ENCODE data around the gene MCTP2. TPM values are rescaled to one million over a fixed set of nuclear protein-coding genes. Genes with fewer than 3 reads are reported as not detected.

Gene MCTP2
- total and polyA plus RNA-seq, 2 of the 13 experiments (the other 11 are each of a cell fraction or from before 2014, with no cell fraction given) = 5.1 to 8.6 TPM

DNA sequence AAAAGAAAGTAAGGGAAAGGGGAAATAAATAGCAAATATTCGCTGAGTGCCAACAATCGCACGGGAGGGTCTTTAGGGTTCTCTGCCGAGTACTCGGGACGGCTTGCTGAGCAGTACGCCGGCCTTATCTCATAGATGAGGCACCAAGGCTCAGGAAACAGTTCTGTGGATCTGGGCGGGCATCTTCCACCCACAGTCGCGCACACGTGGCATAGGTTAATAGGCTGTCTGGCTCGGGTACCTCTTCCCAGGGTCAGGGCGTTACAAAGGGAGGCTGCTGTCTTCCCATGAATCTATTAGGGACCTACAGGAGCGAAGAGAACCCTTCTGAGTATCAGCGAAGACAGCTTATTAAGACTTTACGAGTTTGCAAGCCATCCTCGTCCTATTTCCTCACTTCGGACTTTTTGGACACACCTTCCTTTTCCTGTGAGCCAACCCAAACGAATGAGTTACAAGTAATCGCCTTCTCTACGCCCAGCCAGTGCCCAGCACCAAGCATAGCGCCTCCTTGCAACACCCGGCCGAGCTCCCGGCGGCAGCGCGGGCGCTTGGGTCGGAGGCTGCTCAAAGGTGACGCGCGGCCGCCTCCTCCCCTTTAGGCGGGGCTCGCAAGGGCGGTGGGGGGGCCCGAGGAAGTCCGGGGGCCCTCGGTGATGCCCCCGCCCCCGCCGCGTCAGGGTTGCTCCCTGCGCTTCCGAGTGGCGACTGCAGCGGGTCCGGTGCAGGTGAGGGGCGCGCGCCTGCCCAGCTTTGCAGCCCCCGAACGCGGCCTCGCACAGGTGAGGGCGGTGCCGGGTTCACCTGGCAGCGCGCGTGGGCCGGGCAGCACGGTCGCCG lies at the start of gene MCTP2 (continued):
- TF ChIP-seq, protein P1, sequence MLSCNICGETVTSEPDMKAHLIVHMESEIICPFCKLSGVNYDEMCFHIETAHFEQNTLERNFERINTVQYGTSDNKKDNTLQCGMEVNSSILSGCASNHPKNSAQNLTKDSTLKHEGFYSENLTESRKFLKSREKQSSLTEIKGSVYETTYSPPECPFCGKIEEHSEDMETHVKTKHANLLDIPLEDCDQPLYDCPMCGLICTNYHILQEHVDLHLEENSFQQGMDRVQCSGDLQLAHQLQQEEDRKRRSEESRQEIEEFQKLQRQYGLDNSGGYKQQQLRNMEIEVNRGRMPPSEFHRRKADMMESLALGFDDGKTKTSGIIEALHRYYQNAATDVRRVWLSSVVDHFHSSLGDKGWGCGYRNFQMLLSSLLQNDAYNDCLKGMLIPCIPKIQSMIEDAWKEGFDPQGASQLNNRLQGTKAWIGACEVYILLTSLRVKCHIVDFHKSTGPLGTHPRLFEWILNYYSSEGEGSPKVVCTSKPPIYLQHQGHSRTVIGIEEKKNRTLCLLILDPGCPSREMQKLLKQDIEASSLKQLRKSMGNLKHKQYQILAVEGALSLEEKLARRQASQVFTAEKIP (CRISPR knock-in tag; IDR thresholded peaks at IDR 0.05; ENCODE audit: borderline replicate concordance) = no peak
- no peak for TF ChIP-seq ZNF530 (CRISPR knock-in tag; IDR thresholded peaks at IDR 0.05; ENCODE audit: low read depth)
- peak; percentile 16 for TF ChIP-seq YY1 (IDR thresholded peaks at IDR 0.05; ENCODE audit: insufficient read depth, insufficient replicate concordance, low read depth, low read length)
- TF ChIP-seq, protein P2, sequence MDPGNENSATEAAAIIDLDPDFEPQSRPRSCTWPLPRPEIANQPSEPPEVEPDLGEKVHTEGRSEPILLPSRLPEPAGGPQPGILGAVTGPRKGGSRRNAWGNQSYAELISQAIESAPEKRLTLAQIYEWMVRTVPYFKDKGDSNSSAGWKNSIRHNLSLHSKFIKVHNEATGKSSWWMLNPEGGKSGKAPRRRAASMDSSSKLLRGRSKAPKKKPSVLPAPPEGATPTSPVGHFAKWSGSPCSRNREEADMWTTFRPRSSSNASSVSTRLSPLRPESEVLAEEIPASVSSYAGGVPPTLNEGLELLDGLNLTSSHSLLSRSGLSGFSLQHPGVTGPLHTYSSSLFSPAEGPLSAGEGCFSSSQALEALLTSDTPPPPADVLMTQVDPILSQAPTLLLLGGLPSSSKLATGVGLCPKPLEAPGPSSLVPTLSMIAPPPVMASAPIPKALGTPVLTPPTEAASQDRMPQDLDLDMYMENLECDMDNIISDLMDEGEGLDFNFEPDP (CRISPR knock-in tag; conservative IDR thresholded peaks at IDR 0.05) = no peak
- no peak for TF ChIP-seq NCOA1 (CRISPR knock-in tag; IDR thresholded peaks at IDR 0.05)
- TF ChIP-seq ZMYM2 (CRISPR knock-in tag; IDR thresholded peaks at IDR 0.05) = no peak
- TF ChIP-seq RNF2 (conservative IDR thresholded peaks at IDR 0.05; ENCODE audit: low read depth) = no peak
- TF ChIP-seq SAP130 (CRISPR knock-in tag; IDR thresholded peaks at IDR 0.05; ENCODE audit: low read depth) = 0 out of 2 replicates have a peak, but pooled peaks have one; percentile 28
- TF ChIP-seq ZNF263 (CRISPR knock-in tag; IDR thresholded peaks at IDR 0.05) = no peak
- no peak for TF ChIP-seq ZNF224 (CRISPR knock-in tag; IDR thresholded peaks at IDR 0.05)
- TF ChIP-seq ZNF546 (CRISPR knock-in tag; conservative IDR thresholded peaks at IDR 0.05) = no peak
- TF ChIP-seq STAG1 (CRISPR knock-in tag; IDR thresholded peaks at IDR 0.05) = no peak
- TF ChIP-seq EZH2 (conservative IDR thresholded peaks at IDR 0.05; ENCODE audit: low read depth, low read length) = no peak
- TF ChIP-seq RARG (CRISPR knock-in tag; IDR thresholded peaks at IDR 0.05; ENCODE audit: low read depth) = no peak
- TF ChIP-seq, protein P3, sequence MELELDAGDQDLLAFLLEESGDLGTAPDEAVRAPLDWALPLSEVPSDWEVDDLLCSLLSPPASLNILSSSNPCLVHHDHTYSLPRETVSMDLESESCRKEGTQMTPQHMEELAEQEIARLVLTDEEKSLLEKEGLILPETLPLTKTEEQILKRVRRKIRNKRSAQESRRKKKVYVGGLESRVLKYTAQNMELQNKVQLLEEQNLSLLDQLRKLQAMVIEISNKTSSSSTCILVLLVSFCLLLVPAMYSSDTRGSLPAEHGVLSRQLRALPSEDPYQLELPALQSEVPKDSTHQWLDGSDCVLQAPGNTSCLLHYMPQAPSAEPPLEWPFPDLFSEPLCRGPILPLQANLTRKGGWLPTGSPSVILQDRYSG (CRISPR knock-in tag; IDR thresholded peaks at IDR 0.05) = no peak
- TF ChIP-seq, protein P4, sequence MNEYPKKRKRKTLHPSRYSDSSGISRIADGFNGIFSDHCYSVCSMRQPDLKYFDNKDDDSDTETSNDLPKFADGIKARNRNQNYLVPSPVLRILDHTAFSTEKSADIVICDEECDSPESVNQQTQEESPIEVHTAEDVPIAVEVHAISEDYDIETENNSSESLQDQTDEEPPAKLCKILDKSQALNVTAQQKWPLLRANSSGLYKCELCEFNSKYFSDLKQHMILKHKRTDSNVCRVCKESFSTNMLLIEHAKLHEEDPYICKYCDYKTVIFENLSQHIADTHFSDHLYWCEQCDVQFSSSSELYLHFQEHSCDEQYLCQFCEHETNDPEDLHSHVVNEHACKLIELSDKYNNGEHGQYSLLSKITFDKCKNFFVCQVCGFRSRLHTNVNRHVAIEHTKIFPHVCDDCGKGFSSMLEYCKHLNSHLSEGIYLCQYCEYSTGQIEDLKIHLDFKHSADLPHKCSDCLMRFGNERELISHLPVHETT (CRISPR knock-in tag; conservative IDR thresholded peaks at IDR 0.05) = no peak
- TF ChIP-seq NFYB (CRISPR knock-in tag; IDR thresholded peaks at IDR 0.05) = no peak
- TF ChIP-seq, protein P5, sequence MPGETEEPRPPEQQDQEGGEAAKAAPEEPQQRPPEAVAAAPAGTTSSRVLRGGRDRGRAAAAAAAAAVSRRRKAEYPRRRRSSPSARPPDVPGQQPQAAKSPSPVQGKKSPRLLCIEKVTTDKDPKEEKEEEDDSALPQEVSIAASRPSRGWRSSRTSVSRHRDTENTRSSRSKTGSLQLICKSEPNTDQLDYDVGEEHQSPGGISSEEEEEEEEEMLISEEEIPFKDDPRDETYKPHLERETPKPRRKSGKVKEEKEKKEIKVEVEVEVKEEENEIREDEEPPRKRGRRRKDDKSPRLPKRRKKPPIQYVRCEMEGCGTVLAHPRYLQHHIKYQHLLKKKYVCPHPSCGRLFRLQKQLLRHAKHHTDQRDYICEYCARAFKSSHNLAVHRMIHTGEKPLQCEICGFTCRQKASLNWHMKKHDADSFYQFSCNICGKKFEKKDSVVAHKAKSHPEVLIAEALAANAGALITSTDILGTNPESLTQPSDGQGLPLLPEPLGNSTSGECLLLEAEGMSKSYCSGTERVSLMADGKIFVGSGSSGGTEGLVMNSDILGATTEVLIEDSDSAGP (CRISPR knock-in tag; IDR thresholded peaks at IDR 0.05; ENCODE audit: borderline replicate concordance) = peak; percentile 77; the same call in 1 of the 2 replicates
- TF ChIP-seq, protein P6, sequence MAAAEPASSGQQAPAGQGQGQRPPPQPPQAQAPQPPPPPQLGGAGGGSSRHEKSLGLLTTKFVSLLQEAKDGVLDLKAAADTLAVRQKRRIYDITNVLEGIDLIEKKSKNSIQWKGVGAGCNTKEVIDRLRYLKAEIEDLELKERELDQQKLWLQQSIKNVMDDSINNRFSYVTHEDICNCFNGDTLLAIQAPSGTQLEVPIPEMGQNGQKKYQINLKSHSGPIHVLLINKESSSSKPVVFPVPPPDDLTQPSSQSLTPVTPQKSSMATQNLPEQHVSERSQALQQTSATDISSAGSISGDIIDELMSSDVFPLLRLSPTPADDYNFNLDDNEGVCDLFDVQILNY (CRISPR knock-in tag; conservative IDR thresholded peaks at IDR 0.05) = no peak
- peak; percentile 58; the same call in 1 of the 2 replicates for TF ChIP-seq POGZ (CRISPR knock-in tag; IDR thresholded peaks at IDR 0.05)
- TF ChIP-seq NR1H2 (CRISPR knock-in tag; IDR thresholded peaks at IDR 0.05; ENCODE audit: borderline replicate concordance, low read depth) = no peak
- TF ChIP-seq AGO1 (IDR thresholded peaks at IDR 0.05; ENCODE audit: low read depth, low read length, poor library complexity, severe bottlenecking) = no peak

Data from HepG2 (cell line).